NT2/D1 (cell line): ENCODE results near the gene SH2D1B.
"Not testable (repeated sequence)": the region's sequence is repeated elsewhere in the genome, so short reads cannot be mapped to it uniquely, and the experiment has no call there.

Experiments
- DNase-seq: peaks from one replicate; pipeline ENCODE4 v3.0.0-alpha.2; 2011; ENCODE audit warnings: low read depth, low spot score
- H3K27me3 ChIP-seq: 2 replicates; pipeline ENCODE4 v1.6.0; 2011; ENCODE audit warnings: mild to moderate bottlenecking; ENCODE audit not compliant: insufficient read length, insufficient read depth
- H3K36me3 ChIP-seq: 2 replicates; pipeline ENCODE4 v1.6.1; 2011; ENCODE audit warnings: mild to moderate bottlenecking, low read length, mixed read lengths; ENCODE audit not compliant: insufficient read depth, insufficient read length
- H3K4me1 ChIP-seq: 2 replicates; pipeline ENCODE4 v1.5.1; 2011; ENCODE audit not compliant: insufficient read depth, insufficient read length
- H3K4me3 ChIP-seq: 2 replicates; pipeline ENCODE4 v1.5.1; 2011; ENCODE audit warnings: low read depth; ENCODE audit not compliant: insufficient read length
- H3K9ac ChIP-seq: 2 replicates; pipeline ENCODE4 v1.6.0; 2011; ENCODE audit warnings: low read depth; ENCODE audit not compliant: insufficient read length
- H3K9me3 ChIP-seq: 2 replicates; pipeline ENCODE4 v1.5.1; 2011; ENCODE audit warnings: mild to moderate bottlenecking, low read length; ENCODE audit not compliant: insufficient read depth
- SUZ12 ChIP-seq: IDR thresholded peaks from 2 replicates; pipeline ENCODE4 v1.6.1; 2011; ENCODE audit not compliant: insufficient read length, insufficient read depth; ENCODE audit errors: extremely low read depth
- YY1 ChIP-seq: IDR thresholded peaks from 2 replicates; pipeline ENCODE4 v1.6.1; 2011; ENCODE audit not compliant: insufficient read length, insufficient read depth
- ZNF274 ChIP-seq: IDR thresholded peaks from 2 replicates; pipeline ENCODE4 v1.6.1; 2011; ENCODE audit warnings: mild to moderate bottlenecking, low read depth, low read length

Gene SH2D1B

DNA sequence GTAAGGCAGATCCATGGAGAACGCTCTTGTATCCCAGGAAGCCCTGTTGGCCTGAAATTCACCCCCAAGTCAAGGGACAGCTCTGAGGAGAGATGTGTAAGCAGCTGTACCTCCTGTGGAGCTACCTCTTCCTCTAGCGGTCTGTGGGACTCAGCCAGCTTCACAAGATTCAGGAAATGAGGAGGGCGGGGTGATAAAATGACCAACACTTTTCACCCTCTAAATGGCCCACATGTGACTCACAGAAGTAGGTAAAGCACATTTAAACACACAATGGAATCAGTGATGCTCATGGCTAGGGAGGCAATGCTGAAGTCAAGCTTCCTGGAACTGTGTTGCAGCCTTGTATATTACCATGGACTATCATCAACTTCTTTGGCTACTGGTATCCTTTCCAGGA, at the start of gene SH2D1B:
SH2D1B (minus strand) TSS at position 135 of the 400 bp plus-strand sequence; CDS start at position 15, 120 bp downstream.
- Histone ChIP-seq H3K9ac (no peak within 1 kb of the TSS), H3K9me3 (peaks cover 12% of the 10 kb centered on the region)
- no peak for DNase-seq

GRCh38 chr1:162458236-162458635, 46.3 kb upstream of the SH2D1B start:
- no peaks in the 10 kb centered on the region for H3K9me3 ChIP-seq
- H3K4me3 ChIP-seq, result no peak overlapping the region
- TF ChIP-seq YY1 (no peak), SUZ12 (no peak), ZNF274 (no peak)
- H3K4me1 ChIP-seq, result no peaks in the 10 kb centered on the region
- no peak overlapping the region for H3K9ac ChIP-seq
- no peak for DNase-seq
- no peaks in the 10 kb centered on the region for H3K36me3 ChIP-seq
- no peaks in the 10 kb centered on the region for H3K27me3 ChIP-seq

More for the DNA sequence above, at the start of gene SH2D1B:
- Histone ChIP-seq H3K4me3 (no peak within 1 kb of the TSS), H3K4me1 (no peaks in the 10 kb centered on the region), H3K36me3 (no peaks in the 10 kb centered on the region), H3K27me3 (no peaks in the 10 kb centered on the region)
- no peak for TF ChIP-seq YY1
- no peak for TF ChIP-seq ZNF274
- no peak for TF ChIP-seq SUZ12

GRCh38 chr1:162456323-162456722, 44.4 kb upstream of the SH2D1B start:
- Histone ChIP-seq H3K9ac (no peak overlapping the region), H3K4me3 (no peak overlapping the region), H3K9me3 (no peaks in the 10 kb centered on the region), H3K36me3 (no peaks in the 10 kb centered on the region), H3K4me1 (no peaks in the 10 kb centered on the region), H3K27me3 (no peaks in the 10 kb centered on the region)
- DNase-seq, result no peak
- TF ChIP-seq ZNF274 (no peak), SUZ12 (no peak), YY1 (no peak)

GRCh38 chr1:162454361-162454760, 42.4 kb upstream of the SH2D1B start:
- H3K27me3 ChIP-seq, H3K4me1 ChIP-seq, H3K9me3 ChIP-seq, H3K9ac ChIP-seq, H3K4me3 ChIP-seq, DNase-seq, H3K36me3 ChIP-seq: not testable (repeated sequence)

- Histone ChIP-seq H3K4me3 (no peak overlapping the region), H3K9me3 (no peaks in the 10 kb centered on the region; the same call in 1 of the 2 replicates), H3K4me1 (no peaks in the 10 kb centered on the region), H3K27me3 (no peaks in the 10 kb centered on the region), H3K9ac (no peak overlapping the region), H3K36me3 (no peaks in the 10 kb centered on the region)
- no peak for DNase-seq
- TF ChIP-seq ZNF274, result no peak
- no peak for TF ChIP-seq SUZ12
- TF ChIP-seq YY1, result no peak
Observed at GRCh38 chr1:162446946-162447345, 35.0 kb upstream of the SH2D1B start.

DNA sequence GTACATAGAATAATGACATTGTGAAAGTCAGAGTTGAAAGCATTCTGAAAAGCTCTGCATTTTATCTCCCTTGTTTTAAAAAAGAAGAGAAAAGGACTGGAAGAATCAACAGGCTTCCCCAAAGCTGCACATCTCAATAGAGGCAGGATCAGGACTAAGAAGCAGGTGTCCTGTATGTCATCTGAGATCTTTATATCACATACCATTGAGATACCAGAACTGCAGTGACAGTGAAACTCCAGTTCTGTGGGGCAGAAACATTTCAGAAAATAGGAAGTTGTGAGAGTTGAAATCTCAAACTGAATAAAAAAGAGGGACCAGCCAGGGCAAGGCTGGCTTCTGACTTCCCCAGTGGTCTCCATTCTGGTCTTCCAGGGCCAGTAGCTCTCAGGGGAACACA, 33.0 kb upstream of the SH2D1B start:
- H3K9ac ChIP-seq, result no peak overlapping the region
- H3K4me3 ChIP-seq, result no peak overlapping the region
- H3K9me3 ChIP-seq, result no peaks in the 10 kb centered on the region
- TF ChIP-seq ZNF274, result no peak
- TF ChIP-seq YY1, result no peak
- TF ChIP-seq SUZ12, result no peak
- DNase-seq, result no peak
- H3K36me3 ChIP-seq, result no peaks in the 10 kb centered on the region
- H3K4me1 ChIP-seq, result no peaks in the 10 kb centered on the region
- H3K27me3 ChIP-seq, result no peaks in the 10 kb centered on the region

DNA sequence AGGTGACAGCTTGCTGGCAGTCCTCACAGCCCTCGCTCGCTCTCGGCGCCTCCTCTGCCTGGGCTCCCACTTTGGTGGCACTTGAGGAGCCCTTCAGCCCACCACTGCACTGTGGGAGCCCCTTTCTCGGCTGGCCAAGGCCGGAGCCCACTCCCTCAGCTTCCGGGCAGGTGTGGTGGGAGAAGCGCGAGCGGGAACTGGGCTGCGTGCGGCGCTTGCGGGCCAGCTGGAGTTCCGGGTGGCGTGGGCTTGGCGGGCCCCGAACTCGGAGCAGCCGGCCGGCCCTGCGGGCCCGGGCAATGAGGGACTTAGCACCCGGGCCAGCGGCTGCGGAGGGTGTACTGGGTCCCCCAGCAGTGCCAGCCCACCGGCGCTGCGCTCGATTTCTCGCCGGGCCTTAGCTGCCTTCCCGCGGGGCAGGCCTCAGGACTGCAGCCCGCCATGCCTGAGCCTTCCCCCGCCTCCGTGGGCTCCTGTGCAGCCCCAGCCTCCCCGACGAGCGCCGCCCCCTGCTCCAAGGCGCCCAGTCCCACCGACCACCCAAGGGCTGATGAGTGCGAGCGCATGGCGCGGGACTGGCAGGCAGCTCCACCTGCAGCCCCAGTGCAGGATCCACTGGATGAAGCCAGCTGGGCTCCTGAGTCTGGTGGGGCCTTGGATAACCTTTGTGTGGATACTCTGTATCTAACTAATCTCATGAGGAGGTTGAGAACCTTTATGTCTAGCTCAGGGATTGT, 21.2 kb upstream of the SH2D1B start:
- not testable (repeated sequence) for H3K4me3 ChIP-seq, H3K36me3 ChIP-seq, H3K9ac ChIP-seq, DNase-seq, H3K27me3 ChIP-seq, H3K4me1 ChIP-seq, H3K9me3 ChIP-seq

DNA sequence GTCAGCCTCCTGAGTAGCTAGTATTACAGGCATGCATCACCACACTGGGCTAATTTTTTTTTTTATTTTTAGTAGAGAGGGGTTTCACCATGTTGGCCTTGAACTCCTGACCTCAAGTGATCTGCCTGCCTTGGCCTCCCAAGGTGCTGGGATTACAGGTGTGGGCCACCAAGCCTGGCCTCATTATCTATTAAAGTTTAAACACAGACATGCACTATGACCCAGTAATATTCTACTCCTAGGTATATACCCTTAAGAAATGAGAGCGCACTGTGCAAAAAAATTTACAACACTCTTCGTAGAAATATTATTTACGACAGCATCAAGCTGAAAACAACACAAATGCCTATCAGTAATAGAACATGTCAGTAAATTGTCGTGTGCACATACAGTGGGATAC, 18.6 kb upstream of the SH2D1B start:
- Histone ChIP-seq H3K27me3 (no peaks in the 10 kb centered on the region), H3K36me3 (no peaks in the 10 kb centered on the region), H3K9me3 (no peaks in the 10 kb centered on the region), H3K4me1 (no peaks in the 10 kb centered on the region), H3K4me3 (no peak overlapping the region), H3K9ac (no peak overlapping the region)
- TF ChIP-seq YY1, result no peak
- no peak for TF ChIP-seq ZNF274
- no peak for TF ChIP-seq SUZ12
- no peak for DNase-seq
